ENCODE measurements around the gene PUM2. TPM values are rescaled to one million over a fixed set of nuclear protein-coding genes. Genes with fewer than 3 reads are reported as not detected.
"Not testable (repeated sequence)": the region's sequence is repeated elsewhere in the genome, so short reads cannot be mapped to it uniquely, and the experiment has no call there.

Gene PUM2
- total and polyA plus RNA-seq, 2 of the 13 experiments (the other 11 are each of a cell fraction or from before 2014, with no cell fraction given), result 69.6 to 69.8 TPM

DNA sequence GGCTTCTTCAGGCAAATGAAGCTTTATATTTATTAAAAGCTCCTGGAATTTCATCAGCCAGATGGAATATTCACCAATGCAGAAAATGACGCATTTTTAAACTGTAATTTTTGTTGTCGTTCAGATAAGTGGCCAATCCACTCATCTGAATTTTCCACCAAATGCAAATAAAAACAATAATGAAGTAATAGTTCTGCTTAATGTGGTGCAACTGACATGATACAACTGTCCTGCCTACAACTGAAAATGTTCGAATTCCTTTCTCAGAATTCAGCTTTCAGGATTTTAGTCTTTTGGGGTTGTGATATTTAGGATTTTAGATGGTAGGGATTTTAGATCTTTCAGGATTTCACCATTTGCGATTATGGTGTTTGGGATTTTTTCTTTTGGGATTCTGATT lies 27.1 kb upstream of the PUM2 start:
- POLR2A ChIA-PET, result interaction anchor here (1.0 to 2.0 kb wide), 3 partner anchors 26 to 69 kb away, joined by 3 to 16 read pairs (median 13); partner anchors contain the start of gene RHOB
- WGBS (ENCODE audit: low lambda C conversion rate), result 66% methylated on average over 4 of the region's 4 CpGs
- no peaks in the 10 kb centered on the region for H4K20me1 ChIP-seq (ENCODE audit: insufficient read depth, low read length)
- no peak overlapping the region for H3K9ac ChIP-seq (ENCODE audit: insufficient read depth, low read depth, low read length)
- no peak overlapping the region for H3K27ac ChIP-seq (ENCODE audit: extremely low read length, insufficient read depth, low read length)
- in situ Hi-C loops (cut with HindIII; ENCODE audit: extremely low pct_ligation_motif_present, low pct_unique_long_range_greater_than_20kb), result loop anchor here (25.0 kb wide), 1 partner anchor 610 kb away; no protein-coding TSS in a partner anchor
- no peak for DNase-seq (ENCODE audit: low spot score)
- no peak for ATAC-seq
- peaks cover 2 to 11% of the 10 kb centered on the region in 2 experiments; a peak in 2 of 5 replicates for H3K27me3 ChIP-seq (ENCODE audit: control insufficient read depth in 1 of 2, insufficient read depth in 2 of 2, low read length in 2 of 2)
- intact Hi-C loops (cut with micrococcal nuclease; ENCODE audit: unreplicated experiment), result no loop called here
- no TSS peak for BruUV-seq (replicated peaks)
- CTCF ChIA-PET (ENCODE audit: low intra/inter-chr PET ratio, low total read pairs), result no interaction called here
- H3K36me3 ChIP-seq (replicated peaks in 1 of 2; ENCODE audit: control insufficient read depth in 1 of 2, insufficient read depth in 2 of 2, low read length in 2 of 2), result no peaks in the 10 kb centered on the region
- no peak for TF ChIP-seq ZNF572 (CRISPR knock-in tag; IDR thresholded peaks at IDR 0.05)
- no peak for TF ChIP-seq MZF1 (CRISPR knock-in tag; IDR thresholded peaks at IDR 0.05; ENCODE audit: borderline replicate concordance)
- no peak for FAIRE-seq
- H3K4me3 ChIP-seq (replicated peaks in 1 of 3; ENCODE audit: insufficient read depth in 1 of 3, low read depth in 2 of 3, low read length in 3 of 3), result no peak overlapping the region
- H2AFZ ChIP-seq (ENCODE audit: low read length), result no peak overlapping the region
- no peaks in the 10 kb centered on the region for H3K9me3 ChIP-seq (ENCODE audit: low read length)
- H3K4me1 ChIP-seq (ENCODE audit: insufficient read depth, low read length), result peaks cover 44% of the 10 kb centered on the region
- H3K4me2 ChIP-seq (ENCODE audit: low read depth, low read length), result no peak overlapping the region
- H3K79me2 ChIP-seq (ENCODE audit: insufficient read depth, low read length), result no peaks in the 10 kb centered on the region

DNA sequence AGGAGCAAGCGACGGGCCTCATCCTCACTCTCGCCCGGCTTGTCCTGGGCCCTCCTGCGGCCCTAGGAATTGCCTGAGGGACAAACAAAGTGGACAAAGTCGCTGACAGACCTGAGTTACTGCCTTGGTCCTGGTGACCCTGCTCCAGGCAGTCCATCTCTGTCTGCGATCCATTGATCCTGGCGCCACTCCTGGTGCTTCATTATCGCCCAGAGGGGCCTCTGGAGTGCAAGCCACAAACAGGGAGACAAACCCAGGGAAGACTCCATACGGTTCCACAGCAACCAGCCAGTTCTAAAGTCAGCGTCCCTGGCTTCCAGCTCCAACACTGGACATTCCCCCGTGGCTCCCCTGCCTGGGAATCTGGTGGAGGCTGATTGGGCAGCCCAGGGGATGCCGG lies 24.3 kb upstream of the PUM2 start:
- H3K9me3 ChIP-seq (ENCODE audit: low read length); H4K20me1 ChIP-seq (ENCODE audit: insufficient read depth, low read length); H3K36me3 ChIP-seq (replicated peaks in 1 of 2; ENCODE audit: control insufficient read depth in 1 of 2, insufficient read depth in 2 of 2, low read length in 2 of 2); H3K79me2 ChIP-seq (ENCODE audit: insufficient read depth, low read length); POLR2A ChIA-PET; H3K27ac ChIP-seq (ENCODE audit: extremely low read length, insufficient read depth, low read length); intact Hi-C loops (cut with micrococcal nuclease; ENCODE audit: unreplicated experiment); H2AFZ ChIP-seq (ENCODE audit: low read length); FAIRE-seq; DNase-seq (ENCODE audit: low spot score); H3K9ac ChIP-seq (ENCODE audit: insufficient read depth, low read depth, low read length); BruUV-seq (replicated peaks); CTCF ChIA-PET (ENCODE audit: low intra/inter-chr PET ratio, low total read pairs): not testable (repeated sequence)
- peaks cover 2 to 17% of the 10 kb centered on the region in 2 experiments; a peak in 2 of 5 replicates for H3K27me3 ChIP-seq (ENCODE audit: control insufficient read depth in 1 of 2, insufficient read depth in 2 of 2, low read length in 2 of 2)
- peak overlapping the region in 1 of 3 experiments; percentile 14; a peak in 1 of 6 replicates for H3K4me3 ChIP-seq (replicated peaks in 1 of 3; ENCODE audit: insufficient read depth in 1 of 3, low read depth in 2 of 3, low read length in 3 of 3)
- peaks cover 27% of the 10 kb centered on the region for H3K4me1 ChIP-seq (ENCODE audit: insufficient read depth, low read length)
- ATAC-seq, result peak; percentile 14
- H3K4me2 ChIP-seq (ENCODE audit: low read depth, low read length), result peak overlapping the region; percentile 41
- TF ChIP-seq, protein P1, sequence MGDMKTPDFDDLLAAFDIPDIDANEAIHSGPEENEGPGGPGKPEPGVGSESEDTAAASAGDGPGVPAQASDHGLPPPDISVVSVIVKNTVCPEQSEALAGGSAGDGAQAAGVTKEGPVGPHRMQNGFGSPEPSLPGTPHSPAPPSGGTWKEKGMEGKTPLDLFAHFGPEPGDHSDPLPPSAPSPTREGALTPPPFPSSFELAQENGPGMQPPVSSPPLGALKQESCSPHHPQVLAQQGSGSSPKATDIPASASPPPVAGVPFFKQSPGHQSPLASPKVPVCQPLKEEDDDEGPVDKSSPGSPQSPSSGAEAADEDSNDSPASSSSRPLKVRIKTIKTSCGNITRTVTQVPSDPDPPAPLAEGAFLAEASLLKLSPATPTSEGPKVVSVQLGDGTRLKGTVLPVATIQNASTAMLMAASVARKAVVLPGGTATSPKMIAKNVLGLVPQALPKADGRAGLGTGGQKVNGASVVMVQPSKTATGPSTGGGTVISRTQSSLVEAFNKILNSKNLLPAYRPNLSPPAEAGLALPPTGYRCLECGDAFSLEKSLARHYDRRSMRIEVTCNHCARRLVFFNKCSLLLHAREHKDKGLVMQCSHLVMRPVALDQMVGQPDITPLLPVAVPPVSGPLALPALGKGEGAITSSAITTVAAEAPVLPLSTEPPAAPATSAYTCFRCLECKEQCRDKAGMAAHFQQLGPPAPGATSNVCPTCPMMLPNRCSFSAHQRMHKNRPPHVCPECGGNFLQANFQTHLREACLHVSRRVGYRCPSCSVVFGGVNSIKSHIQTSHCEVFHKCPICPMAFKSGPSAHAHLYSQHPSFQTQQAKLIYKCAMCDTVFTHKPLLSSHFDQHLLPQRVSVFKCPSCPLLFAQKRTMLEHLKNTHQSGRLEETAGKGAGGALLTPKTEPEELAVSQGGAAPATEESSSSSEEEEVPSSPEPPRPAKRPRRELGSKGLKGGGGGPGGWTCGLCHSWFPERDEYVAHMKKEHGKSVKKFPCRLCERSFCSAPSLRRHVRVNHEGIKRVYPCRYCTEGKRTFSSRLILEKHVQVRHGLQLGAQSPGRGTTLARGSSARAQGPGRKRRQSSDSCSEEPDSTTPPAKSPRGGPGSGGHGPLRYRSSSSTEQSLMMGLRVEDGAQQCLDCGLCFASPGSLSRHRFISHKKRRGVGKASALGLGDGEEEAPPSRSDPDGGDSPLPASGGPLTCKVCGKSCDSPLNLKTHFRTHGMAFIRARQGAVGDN (CRISPR knock-in tag; IDR thresholded peaks at IDR 0.05), result 0 out of 2 replicates have a peak, but pooled peaks have one; percentile 20
- in situ Hi-C loops (cut with HindIII; ENCODE audit: extremely low pct_ligation_motif_present, low pct_unique_long_range_greater_than_20kb), result loop anchor here (25.0 kb wide), 1 partner anchor 612 kb away; no protein-coding TSS in a partner anchor
- WGBS (ENCODE audit: low lambda C conversion rate), result 47% methylated on average over 12 of the region's 13 CpGs
